Measurements from ENCODE around the gene AK4. TPM values are rescaled to one million over a fixed set of nuclear protein-coding genes. Genes with fewer than 3 reads are reported as not detected.

AK4 gene
- total and polyA plus RNA-seq, 10 donors = 0.46 to 15.1 (median 4.3) TPM

GRCh38 chr1:65168867-65169266, 20.9 kb downstream of the AK4 start:
- Histone ChIP-seq H3K9me3 (no peaks in the 10 kb centered on the region), H3K27ac (no peak overlapping the region), H3K27me3 (replicated peaks in 1 of 7) (no peaks in the 10 kb centered on the region), H3K36me3 (no peaks in the 10 kb centered on the region), H3K4me1 (peaks cover 0 to 16% (median 0%) of the 10 kb centered on the region in 6 donors), H3K4me3 (no peak overlapping the region)
- 86 to 91% (median 89%) methylated on average over 4 of the region's 4 CpGs for WGBS, 5 donors
- DNase-seq = no peak
- intact Hi-C loops (cut with DNase I; ENCODE audit: low total_unique reads) = no loop called here
- TF ChIP-seq POLR2A (IDR thresholded peaks at IDR 0.05) (no peak), POLR2AphosphoS5 (IDR thresholded peaks at IDR 0.05) (no peak), CTCF (IDR thresholded peaks at IDR 0.05 in 8 of 11, conservative IDR thresholded peaks at IDR 0.05 in 3 of 11) (no peak)

GRCh38 chr1:65170511-65171142, 22.6 kb downstream of the AK4 start:
- intact Hi-C loops (cut with DNase I; ENCODE audit: low total_unique reads) = no loop called here
- no peak overlapping the region for H3K4me3 ChIP-seq
- no peaks in the 10 kb centered on the region for H3K9me3 ChIP-seq
- no peak for DNase-seq
- 34 to 62% (median 50%) methylated on average over 10 of the region's 10 CpGs for WGBS, 5 donors
- peak overlapping the region in 1 of 8 donors; percentile 19 for H3K27ac ChIP-seq
- no peaks in the 10 kb centered on the region for H3K36me3 ChIP-seq
- H3K27me3 ChIP-seq (replicated peaks in 1 of 7) = no peaks in the 10 kb centered on the region
- no peak for TF ChIP-seq POLR2AphosphoS5 (IDR thresholded peaks at IDR 0.05)
- no peak for TF ChIP-seq POLR2A (IDR thresholded peaks at IDR 0.05)
- TF ChIP-seq CTCF (IDR thresholded peaks at IDR 0.05 in 8 of 11, conservative IDR thresholded peaks at IDR 0.05 in 3 of 11) = no peak
- H3K4me1 ChIP-seq = peaks cover 0 to 31% (median 0%) of the 10 kb centered on the region in 6 donors

GRCh38 chr1:65172936-65173690, 25.1 kb downstream of the AK4 start:
- Histone ChIP-seq H3K27me3 (replicated peaks in 1 of 7) (no peaks in the 10 kb centered on the region), H3K4me3 (no peak overlapping the region), H3K36me3 (no peaks in the 10 kb centered on the region), H3K4me1 (peaks cover 0 to 31% (median 0%) of the 10 kb centered on the region in 6 donors), H3K27ac (no peak overlapping the region), H3K9me3 (no peaks in the 10 kb centered on the region)
- intact Hi-C loops (cut with DNase I; ENCODE audit: low total_unique reads) = no loop called here
- TF ChIP-seq CTCF (IDR thresholded peaks at IDR 0.05 in 8 of 11, conservative IDR thresholded peaks at IDR 0.05 in 3 of 11) = no peak
- no peak for TF ChIP-seq POLR2A (IDR thresholded peaks at IDR 0.05)
- TF ChIP-seq POLR2AphosphoS5 (IDR thresholded peaks at IDR 0.05) = no peak
- no peak for DNase-seq
- 78 to 89% (median 82%) methylated on average over 11 to 14 of the region's 14 CpGs for WGBS, 5 donors

GRCh38 chr1:65174585-65174984, 26.6 kb downstream of the AK4 start:
- no peak for DNase-seq
- 22 to 43% (median 29%) methylated on average over 3 of the region's 3 CpGs for WGBS, 5 donors
- Histone ChIP-seq H3K36me3 (no peaks in the 10 kb centered on the region), H3K27ac (no peak overlapping the region), H3K4me3 (no peak overlapping the region), H3K27me3 (replicated peaks in 1 of 7) (no peaks in the 10 kb centered on the region), H3K9me3 (no peaks in the 10 kb centered on the region), H3K4me1 (peaks cover 0 to 31% (median 0%) of the 10 kb centered on the region in 6 donors)
- TF ChIP-seq CTCF (IDR thresholded peaks at IDR 0.05 in 8 of 11, conservative IDR thresholded peaks at IDR 0.05 in 3 of 11) (no peak), POLR2A (IDR thresholded peaks at IDR 0.05) (no peak), POLR2AphosphoS5 (IDR thresholded peaks at IDR 0.05) (no peak)
- intact Hi-C loops (cut with DNase I; ENCODE audit: low total_unique reads) = no loop called here

Measured in spleen (tissue), 11 donors.